22Rv1 (cell line): Measurements from ENCODE around the gene AFF2.

Experiments used
- H3K27ac ChIP-seq: fragments of 450-650 bp; 2 replicates; pipeline ENCODE4 v1.5.1; 2017
- ZFX ChIP-seq: fragments of 450-650 bp; IDR thresholded peaks from 2 replicates; pipeline ENCODE4 v1.6.1; 2017; ENCODE audit warnings: antibody characterized with exemption, borderline replicate concordance
- TF ChIP-seq, protein P1 (sequence below): fragments of 450-650 bp; IDR thresholded peaks from 2 replicates; pipeline ENCODE4 v1.5.1; 2017; ENCODE audit warnings: mild to moderate bottlenecking

The AFF2 gene

GRCh38 chrX:148615491-148615890 is 115.1 kb downstream of the AFF2 start:
- TF ChIP-seq, protein P1, sequence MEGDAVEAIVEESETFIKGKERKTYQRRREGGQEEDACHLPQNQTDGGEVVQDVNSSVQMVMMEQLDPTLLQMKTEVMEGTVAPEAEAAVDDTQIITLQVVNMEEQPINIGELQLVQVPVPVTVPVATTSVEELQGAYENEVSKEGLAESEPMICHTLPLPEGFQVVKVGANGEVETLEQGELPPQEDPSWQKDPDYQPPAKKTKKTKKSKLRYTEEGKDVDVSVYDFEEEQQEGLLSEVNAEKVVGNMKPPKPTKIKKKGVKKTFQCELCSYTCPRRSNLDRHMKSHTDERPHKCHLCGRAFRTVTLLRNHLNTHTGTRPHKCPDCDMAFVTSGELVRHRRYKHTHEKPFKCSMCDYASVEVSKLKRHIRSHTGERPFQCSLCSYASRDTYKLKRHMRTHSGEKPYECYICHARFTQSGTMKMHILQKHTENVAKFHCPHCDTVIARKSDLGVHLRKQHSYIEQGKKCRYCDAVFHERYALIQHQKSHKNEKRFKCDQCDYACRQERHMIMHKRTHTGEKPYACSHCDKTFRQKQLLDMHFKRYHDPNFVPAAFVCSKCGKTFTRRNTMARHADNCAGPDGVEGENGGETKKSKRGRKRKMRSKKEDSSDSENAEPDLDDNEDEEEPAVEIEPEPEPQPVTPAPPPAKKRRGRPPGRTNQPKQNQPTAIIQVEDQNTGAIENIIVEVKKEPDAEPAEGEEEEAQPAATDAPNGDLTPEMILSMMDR, result no peak
- no peak for TF ChIP-seq ZFX
- H3K27ac ChIP-seq, result no peak overlapping the region

- no peak for TF ChIP-seq ZFX
- TF ChIP-seq, protein P1, result no peak
- H3K27ac ChIP-seq, result no peak overlapping the region
Observed at GRCh38 chrX:148618470-148619445, 118.3 kb downstream of the AFF2 start.

DNA sequence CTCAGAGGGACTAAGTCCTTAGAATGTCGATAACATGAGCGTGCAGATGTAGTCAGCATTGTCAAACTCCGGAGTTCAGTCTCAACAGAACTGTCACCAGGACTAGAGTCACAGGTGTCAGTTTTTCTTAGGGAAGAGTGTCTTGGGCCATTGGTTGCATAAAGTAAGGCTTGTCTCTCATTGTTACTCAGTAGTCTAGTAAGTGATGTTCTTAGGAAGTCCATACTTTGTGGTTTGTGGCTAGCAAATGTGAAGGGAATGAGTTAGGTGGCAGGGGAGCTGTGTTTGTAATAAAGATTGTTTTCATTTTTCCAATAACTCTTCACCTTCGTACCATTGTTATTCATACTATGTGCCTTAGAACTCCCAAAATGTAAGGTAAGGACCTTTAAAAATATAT is 119.6 kb downstream of the AFF2 start:
- TF ChIP-seq, protein P1, result no peak
- no peak for TF ChIP-seq ZFX
- no peak overlapping the region for H3K27ac ChIP-seq

DNA sequence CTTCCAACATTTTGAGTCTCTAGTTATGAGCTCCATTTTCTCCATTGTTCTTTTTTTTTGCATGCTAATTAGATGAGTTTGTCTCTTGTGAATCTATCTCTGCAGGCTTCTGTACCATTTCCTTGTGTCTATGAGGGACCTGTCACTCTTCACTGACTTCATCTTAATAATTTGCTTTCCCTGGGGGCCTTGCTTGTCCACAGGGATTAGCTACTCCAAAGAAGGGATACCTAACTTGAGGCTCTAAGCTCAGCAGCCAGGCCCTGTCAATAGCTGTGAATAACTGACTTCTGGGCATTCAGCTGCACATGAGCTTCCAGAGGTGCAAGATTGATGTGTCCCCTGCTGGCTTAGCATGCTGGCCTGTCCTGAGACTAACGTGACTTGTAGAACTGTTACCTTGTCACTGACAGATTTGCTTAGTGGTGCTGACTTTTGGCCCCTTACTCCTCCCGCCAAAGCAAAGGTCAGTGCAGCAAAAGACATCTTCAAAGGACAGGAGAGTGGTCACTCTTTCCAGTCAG is 124.6 kb downstream of the AFF2 start:
- TF ChIP-seq ZFX, result no peak
- TF ChIP-seq, protein P1, result no peak
- H3K27ac ChIP-seq, result no peak overlapping the region

DNA sequence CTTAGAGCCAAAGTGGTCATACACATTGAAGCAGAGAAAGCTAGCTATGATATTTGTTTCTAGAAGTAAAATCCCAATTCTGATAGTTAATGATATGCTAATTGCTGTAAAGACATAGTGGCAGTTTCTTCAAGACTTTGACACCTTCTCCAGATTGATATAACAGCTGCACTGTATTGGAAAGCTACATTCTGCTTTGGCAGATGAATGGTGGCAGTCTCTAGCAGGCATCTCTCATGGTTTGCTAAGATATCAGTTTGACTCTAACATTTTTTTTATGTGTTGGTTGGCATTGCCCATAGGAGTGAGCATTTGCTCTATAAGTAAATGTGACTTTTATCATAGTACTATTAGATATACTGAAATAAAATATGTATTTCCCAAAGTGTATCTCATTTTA is 128.2 kb downstream of the AFF2 start:
- H3K27ac ChIP-seq, result no peak overlapping the region
- TF ChIP-seq, protein P1, result no peak
- TF ChIP-seq ZFX, result no peak

GRCh38 chrX:148629434-148629833 is 129.0 kb downstream of the AFF2 start:
- no peak for TF ChIP-seq ZFX
- TF ChIP-seq, protein P1, result no peak

GRCh38 chrX:148632444-148632843 is 132.0 kb downstream of the AFF2 start:
- no peak for TF ChIP-seq ZFX
- TF ChIP-seq, protein P1, result no peak
- H3K27ac ChIP-seq, result peak overlapping the region; percentile 26; the same call in 1 of the 2 replicates

More at GRCh38 chrX:148629434-148629833, 129.0 kb downstream of the AFF2 start:
- H3K27ac ChIP-seq, result no peak overlapping the region
